Stimulated activated CD4-positive, alpha-beta T cell treated with anti-CD3 and anti-CD28 coated beads, TNF-alpha, amount 100 ng/mL, for 48 hours (primary cell): ENCODE data around the gene NUDT4.

Source experiments
- DNase-seq, 3 donors: peaks; one replicate each; pipeline ENCODE4 v3.0.0-alpha.2; 2020; ENCODE audit warnings: low read depth in 3 of 3

The NUDT4 gene

GRCh38 chr12:93377252-93378195, at the start of gene NUDT4:
TSS of gene NUDT4 (plus strand) at chr12:93377925. CDS start at chr12:93378323, 398 bp downstream.
- peak; percentile 91 to 95 (median 93) for DNase-seq

DNA sequence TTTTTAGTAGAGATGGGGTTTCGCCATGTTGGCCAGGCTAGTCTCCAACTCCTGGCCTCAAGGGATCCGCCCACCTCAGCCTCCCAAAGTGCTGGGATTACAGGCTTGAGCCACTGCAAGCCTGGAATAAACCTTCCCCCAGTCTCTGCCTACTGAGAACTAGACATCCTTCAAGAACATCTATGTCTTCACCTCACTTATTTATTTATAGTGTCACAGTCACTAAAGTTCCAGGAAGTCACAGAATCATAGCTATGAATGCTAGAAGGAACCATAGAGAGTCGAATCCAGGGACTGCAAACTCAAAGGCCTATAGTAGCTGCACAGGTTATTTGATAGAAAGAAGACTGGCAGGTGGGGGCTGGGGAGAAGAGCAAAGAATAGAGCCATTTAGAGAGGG, 44.7 kb upstream of the NUDT4 start:
- DNase-seq: no peak

DNA sequence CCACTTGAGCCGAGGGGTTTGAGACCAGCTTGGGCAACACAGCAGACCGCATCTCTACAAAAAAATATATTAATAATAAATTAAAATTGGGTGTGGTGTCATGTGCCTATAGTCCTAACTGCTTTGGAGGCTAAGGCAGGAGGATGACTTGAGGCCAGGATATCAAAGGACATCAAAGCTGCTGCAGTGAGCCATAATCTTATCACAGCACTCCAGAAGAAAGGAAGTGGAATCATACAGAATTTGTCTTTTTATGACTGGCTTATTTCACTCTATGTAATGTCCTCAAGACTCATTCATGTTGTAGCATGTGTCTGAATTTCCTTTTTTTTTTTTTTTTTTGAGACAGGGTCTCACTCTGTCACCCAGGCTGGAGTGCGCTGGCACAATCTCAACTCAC, 43.9 kb upstream of the NUDT4 start:
- DNase-seq: no peak

DNA sequence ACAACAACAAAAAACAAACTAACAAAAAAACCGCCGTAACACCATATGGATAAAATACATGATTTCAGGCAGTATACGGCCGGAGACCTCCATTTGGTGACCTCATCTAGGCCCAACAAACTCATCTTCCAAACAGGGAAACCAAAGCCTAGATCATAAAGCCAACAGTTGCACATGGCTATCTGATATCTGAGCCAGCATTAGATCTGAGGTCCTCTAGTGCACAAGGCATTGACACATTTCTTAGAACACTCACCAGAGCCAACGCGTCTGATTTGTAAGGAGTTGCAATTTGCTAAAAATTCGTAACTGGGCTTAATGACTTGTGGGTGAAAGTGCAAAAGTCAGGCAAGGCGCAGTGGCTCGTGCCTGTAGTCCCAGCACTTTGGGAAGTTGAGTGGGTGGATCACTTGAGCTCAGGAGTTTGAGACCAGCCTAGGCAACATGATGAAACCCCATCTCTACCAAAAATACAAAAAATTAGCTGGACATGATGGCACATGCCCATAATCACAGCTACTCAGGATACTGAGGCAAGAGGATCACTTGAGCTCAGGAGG, 42.0 kb upstream of the NUDT4 start:
- DNase-seq: no peak

DNA sequence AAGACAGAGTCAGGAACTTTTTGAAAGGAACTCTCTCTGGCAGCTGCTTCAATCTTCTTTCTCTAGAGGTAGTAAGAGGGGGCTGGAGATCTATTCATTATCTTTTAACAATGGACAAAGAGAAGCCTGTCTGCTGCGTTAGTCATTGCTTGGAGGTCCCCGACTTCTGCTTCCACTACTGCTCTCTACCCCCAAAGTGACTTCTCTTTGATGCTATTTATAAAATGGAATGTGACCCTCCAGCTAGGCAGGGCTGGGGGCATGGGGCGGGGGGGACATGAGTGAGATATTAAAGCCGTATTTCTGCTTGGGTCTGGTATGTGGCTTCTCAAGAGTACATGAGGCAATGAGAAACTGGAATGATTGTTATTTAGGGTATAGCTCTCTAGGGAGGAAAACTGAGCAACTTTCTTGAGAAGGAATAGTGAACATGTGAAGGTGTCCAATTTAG, 41.4 kb upstream of the NUDT4 start:
- no peak for DNase-seq

DNA sequence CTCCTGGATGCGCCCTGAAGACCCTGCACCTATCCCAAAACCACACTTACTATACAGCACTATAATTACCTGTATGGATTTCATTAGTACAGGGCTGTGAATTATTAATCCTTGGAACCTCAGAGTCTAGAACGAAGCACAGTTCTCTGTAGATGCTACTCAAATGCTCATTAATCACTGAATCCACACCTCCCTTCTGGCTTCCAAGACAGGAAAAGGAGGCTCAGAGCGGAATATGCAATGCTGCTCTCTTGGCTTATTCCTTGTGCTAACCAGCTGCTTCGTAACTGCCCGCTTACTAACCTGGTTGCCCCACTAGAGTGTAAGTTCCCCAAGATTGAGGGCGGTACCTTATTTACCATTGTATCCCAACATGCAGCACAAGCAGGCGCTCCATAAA, 39.1 kb upstream of the NUDT4 start:
- no peak for DNase-seq

DNA sequence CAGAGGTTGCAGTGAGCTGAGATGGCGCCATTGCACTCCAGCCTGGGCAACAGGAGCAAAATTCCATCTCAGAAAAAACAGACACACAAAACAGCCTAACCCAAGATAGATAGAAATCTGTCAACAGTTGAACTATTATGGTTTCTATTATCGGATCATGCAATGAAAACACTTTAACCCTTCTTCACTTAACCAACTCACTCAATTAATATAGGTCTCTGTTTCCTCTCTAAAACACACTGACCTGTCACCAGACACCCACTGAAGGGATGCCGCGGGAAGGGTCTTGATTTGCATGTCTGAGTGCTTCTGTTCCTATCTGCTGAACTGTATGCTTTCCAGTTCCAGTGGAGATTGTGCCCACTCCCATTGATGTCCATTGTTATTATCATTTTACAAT, 38.0 kb upstream of the NUDT4 start:
- no peak for DNase-seq

DNA sequence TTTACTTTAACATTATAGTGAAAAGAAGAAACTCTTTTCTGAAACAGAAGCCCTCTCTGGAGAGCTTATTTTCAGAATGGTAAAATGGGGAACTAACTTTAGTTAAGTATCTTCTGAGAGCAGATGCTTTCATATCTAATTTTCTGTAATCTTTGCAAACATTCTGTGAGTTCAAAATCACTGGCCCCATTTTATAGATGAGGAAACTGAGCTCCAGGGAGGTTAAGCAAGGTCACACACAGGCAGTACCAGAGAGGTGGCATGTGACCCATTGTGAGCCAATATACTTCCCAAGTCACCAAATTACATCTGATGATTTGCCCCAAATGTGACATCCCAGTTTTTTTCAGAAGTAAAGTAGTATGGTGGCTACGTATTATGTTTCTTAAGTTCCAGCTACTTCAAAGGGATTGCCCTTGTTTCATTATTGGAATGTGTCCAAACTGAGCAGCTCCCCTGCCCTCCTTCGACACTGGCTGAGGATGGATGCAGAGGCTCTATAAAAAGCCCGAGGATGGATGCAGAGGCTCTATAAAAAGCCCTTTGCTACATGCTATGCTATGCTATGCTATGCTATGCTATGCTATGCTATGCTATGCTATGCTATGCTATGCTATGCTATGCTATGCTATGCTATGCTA, 36.2 kb upstream of the NUDT4 start:
- DNase-seq: no peak

DNA sequence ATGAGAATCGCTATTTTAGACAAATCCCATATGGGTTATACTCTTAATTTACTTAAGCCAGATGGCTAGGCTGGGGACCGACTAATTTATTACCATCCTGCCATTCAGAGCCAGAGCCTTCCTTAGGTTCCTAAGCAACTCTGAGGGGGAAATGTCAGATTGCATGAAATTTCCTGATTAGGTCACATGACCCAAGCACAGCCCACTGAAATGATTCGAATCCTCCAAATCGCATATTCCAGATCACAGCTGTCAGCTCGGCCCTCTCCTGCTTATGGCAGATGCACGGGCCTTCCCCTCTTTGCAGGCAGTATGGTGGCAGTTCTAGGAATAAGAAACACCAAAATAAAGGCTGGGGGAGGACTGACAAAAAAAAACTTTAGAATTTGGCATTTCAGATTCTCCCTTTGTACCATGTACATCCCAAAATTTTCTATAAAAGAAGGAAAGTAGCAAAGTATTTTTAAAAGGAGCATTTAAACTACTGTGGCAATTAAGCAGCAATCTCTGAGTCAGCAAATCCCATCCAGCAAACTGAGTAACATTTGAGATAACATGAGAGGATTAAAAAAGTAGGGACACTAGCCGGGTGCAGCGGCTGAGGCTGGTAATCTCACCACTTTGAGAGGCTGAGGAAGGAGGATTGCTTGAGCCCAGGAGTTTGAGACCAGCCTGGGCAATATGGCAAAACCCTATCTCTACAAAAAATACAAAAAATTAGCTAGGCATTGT, 30.5 kb upstream of the NUDT4 start:
- DNase-seq: no peak

- no peak for DNase-seq
Observed at GRCh38 chr12:93348575-93349435, 28.9 kb upstream of the NUDT4 start.

DNA sequence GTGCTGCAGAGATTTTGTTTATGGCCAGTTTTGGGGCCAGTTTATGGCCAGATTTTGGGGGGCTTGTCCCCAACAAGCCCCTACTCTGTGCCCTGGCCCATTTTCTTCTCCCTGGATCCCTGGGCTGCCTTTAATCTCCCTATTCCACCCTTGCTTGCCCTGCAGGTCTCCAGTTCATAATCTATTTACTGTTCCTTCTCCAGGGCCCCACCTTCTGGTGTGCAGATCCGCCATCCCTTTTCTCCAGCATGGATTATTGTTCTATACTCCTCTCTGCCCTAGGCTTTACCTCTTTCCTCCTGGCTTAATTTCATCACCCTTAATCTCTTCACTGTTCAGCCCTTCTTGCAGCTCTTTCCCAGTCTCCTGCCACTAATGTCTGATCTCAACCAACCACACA, 26.0 kb upstream of the NUDT4 start:
- no peak for DNase-seq

GRCh38 chr12:93352321-93352720, 25.4 kb upstream of the NUDT4 start:
- no peak for DNase-seq

- DNase-seq: no peak
Observed at GRCh38 chr12:93356214-93356613, 21.5 kb upstream of the NUDT4 start.

- no peak for DNase-seq
Observed at GRCh38 chr12:93358058-93358457, 19.7 kb upstream of the NUDT4 start.

DNA sequence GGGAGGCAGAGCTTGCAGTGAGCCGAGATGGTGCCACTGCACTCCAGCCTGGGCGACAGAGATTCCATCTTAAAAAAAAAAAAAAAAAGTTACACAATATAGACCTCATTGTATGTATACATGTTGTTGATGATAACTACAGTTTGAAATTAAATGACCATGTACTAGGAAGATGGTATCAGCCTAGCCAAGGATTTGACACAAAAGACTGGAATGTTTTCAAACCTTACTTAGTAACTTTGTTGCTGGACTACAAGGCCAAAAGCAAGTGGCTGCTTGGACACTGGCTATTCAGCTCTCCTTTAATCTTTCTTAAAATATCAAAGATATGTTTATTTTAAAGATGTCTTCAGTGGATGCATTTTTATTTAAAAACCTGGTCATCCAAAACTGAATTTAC, 18.9 kb upstream of the NUDT4 start:
- no peak for DNase-seq

DNA sequence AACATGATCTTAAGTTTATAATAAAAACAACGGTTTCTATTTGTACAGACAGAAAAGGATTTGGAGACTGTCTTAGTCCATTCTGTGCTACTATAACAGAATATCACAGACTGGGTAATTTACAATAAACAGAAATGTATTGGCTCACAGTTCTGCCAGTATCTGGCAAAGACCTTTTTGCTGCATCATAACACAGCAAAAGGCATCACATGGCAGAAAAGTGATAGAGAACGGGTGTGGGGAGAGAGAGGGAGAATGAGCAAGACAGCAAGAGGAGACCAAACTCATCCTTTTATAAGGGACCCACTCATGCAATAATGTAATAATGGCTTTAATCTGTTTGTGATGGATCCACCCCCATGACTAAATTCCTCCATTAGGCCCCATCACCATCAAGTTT, 17.0 kb upstream of the NUDT4 start:
- no peak for DNase-seq

GRCh38 chr12:93361151-93361919, 16.4 kb upstream of the NUDT4 start:
- DNase-seq: no peak

GRCh38 chr12:93363841-93364297, 13.9 kb upstream of the NUDT4 start:
- DNase-seq: no peak

GRCh38 chr12:93365616-93366405, 11.9 kb upstream of the NUDT4 start:
- DNase-seq: no peak
